AG09309 (cell line): ENCODE data around the gene MAML2.

ENCODE experiments used
- DNase-seq: peaks from one replicate; pipeline ENCODE4 v3.0.0-alpha.2; 2010; ENCODE audit warnings: low read depth
- H3K4me3 ChIP-seq: 2 replicates; pipeline ENCODE4 v1.5.1; 2011; ENCODE audit warnings: mild to moderate bottlenecking, low read depth, low read length, moderate library complexity; ENCODE audit not compliant: control insufficient read depth
- CTCF ChIP-seq: IDR thresholded peaks from 2 replicates; pipeline ENCODE4 v1.5.1; 2011; ENCODE audit warnings: mild to moderate bottlenecking, low read depth, low read length, inconsistent platforms; ENCODE audit not compliant: insufficient read depth, control insufficient read depth; ENCODE audit errors: missing control alignments

MAML2 gene

GRCh38 chr11:96237766-96238266, 105.2 kb downstream of the MAML2 start:
- TF ChIP-seq CTCF = no peak
- H3K4me3 ChIP-seq = no peak overlapping the region
- no peak for DNase-seq

GRCh38 chr11:96235751-96236150, 107.2 kb downstream of the MAML2 start:
- H3K4me3 ChIP-seq = no peak overlapping the region
- no peak for TF ChIP-seq CTCF
- DNase-seq = no peak

- H3K4me3 ChIP-seq = no peak overlapping the region
- no peak for TF ChIP-seq CTCF
- no peak for DNase-seq
These were observed 108.0 kb downstream of the MAML2 start for GRCh38 chr11:96234866-96235441.

- H3K4me3 ChIP-seq = no peak overlapping the region
- TF ChIP-seq CTCF = no peak
- no peak for DNase-seq
These were observed 110.9 kb downstream of the MAML2 start for GRCh38 chr11:96232132-96232531.

- TF ChIP-seq CTCF = no peak
- H3K4me3 ChIP-seq = no peak overlapping the region
- DNase-seq = no peak
These were observed 112.3 kb downstream of the MAML2 start for GRCh38 chr11:96230686-96231085.

- TF ChIP-seq CTCF = no peak
- no peak for DNase-seq
- H3K4me3 ChIP-seq = no peak overlapping the region
These were observed 113.5 kb downstream of the MAML2 start for GRCh38 chr11:96229354-96229977.

GRCh38 chr11:96228910-96229309, 114.1 kb downstream of the MAML2 start:
- DNase-seq = no peak
- no peak for TF ChIP-seq CTCF
- no peak overlapping the region for H3K4me3 ChIP-seq
